Tibial artery (tissue), 4 donors: ENCODE measurements around the gene UBE2R2.
"Not testable (repeated sequence)": the region's sequence is repeated elsewhere in the genome, so short reads cannot be mapped to it uniquely, and the experiment has no call there.

ENCODE experiments used
- DNase-seq, 2 donors: peaks; one replicate each; pipeline ENCODE4 v3.0.0-alpha.2; 2019
- H3K27ac ChIP-seq, 2 donors: fragments of 200-600 bp; sonication (generic) in 1 of 2; 1 replicate in 1 of 2; 2 replicates in 1 of 2; pipeline ENCODE4 v1.5.1; 2018 to 2019; ENCODE audit warnings: mild to moderate bottlenecking in 1 of 2
- H3K27me3 ChIP-seq, 2 donors: fragments of 200-600 bp; sonication (generic) in 1 of 2; one replicate each; pipeline versions ENCODE4 v1.5.1 to v1.6.0; 2016 to 2019
- H3K36me3 ChIP-seq, 3 donors: fragments of 200-600 bp; sonication (generic) in 2 of 3; one replicate each; pipeline ENCODE4 v1.5.1; 2016 to 2019; ENCODE audit warnings: mild to moderate bottlenecking in 2 of 3
- H3K4me1 ChIP-seq, 4 donors: fragments of 200-600 bp; sonication (generic) in 2 of 4; 1 replicate in 3 of 4; 2 replicates in 1 of 4; pipeline ENCODE4 v1.5.1; 2016 to 2019
- H3K4me3 ChIP-seq, 2 donors: fragments of 200-600 bp; sonication (generic) in 1 of 2; 1 replicate in 1 of 2; 2 replicates in 1 of 2; pipeline ENCODE4 v1.5.1; 2018 to 2019; ENCODE audit warnings: mild to moderate bottlenecking in 2 of 2
- H3K9me3 ChIP-seq, 3 donors: fragments of 200-600 bp; sonication (generic) in 1 of 3; one replicate each; pipeline ENCODE4 v1.5.1; 2016 to 2019
- CTCF ChIP-seq, 2 experiments: fragments of 200-600 bp in 1 of 2; fragments of 450-650 bp in 1 of 2; IDR thresholded peaks; one replicate each; pipeline ENCODE4 v1.5.1; 2017 to 2019; ENCODE audit warnings: antibody characterized with exemption in 2 of 2, mild to moderate bottlenecking in 1 of 2, moderate library complexity in 1 of 2
- intact Hi-C: fragments of 100-400 bp; cut with DNase I; formaldehyde crosslinking; loops from one replicate; pipeline ENCODE4 v1.15.0; 2023; ENCODE audit warnings: low total_unique reads

UBE2R2 gene

GRCh38 chr9:33818847-33819500 lies 2.0 kb downstream of the UBE2R2 start:
- H3K36me3 ChIP-seq, result no peaks in the 10 kb centered on the region
- H3K27me3 ChIP-seq, result no peaks in the 10 kb centered on the region
- TF ChIP-seq CTCF (IDR thresholded peaks at IDR 0.05), result no peak
- H3K27ac ChIP-seq, result peak overlapping the region; percentile 93 to 98
- intact Hi-C loops, result loop anchor here (5.0 kb wide), 1 partner anchor 228 kb away; the partner anchor contains the start of gene UBAP2
- H3K4me1 ChIP-seq, result peaks cover 0 to 69% (median 24%) of the 10 kb centered on the region in 4 donors
- no peak for DNase-seq
- H3K9me3 ChIP-seq, result no peaks in the 10 kb centered on the region
- peak overlapping the region; percentile 73 to 89 for H3K4me3 ChIP-seq

- H3K36me3 ChIP-seq, result no peaks in the 10 kb centered on the region
- H3K4me1 ChIP-seq, result peaks cover 0 to 71% (median 21%) of the 10 kb centered on the region in 4 donors
- no peak for TF ChIP-seq CTCF (IDR thresholded peaks at IDR 0.05)
- no peak for DNase-seq
- peak overlapping the region; percentile 93 to 98 for H3K27ac ChIP-seq
- no peaks in the 10 kb centered on the region for H3K27me3 ChIP-seq
- intact Hi-C loops, result no loop called here
- H3K9me3 ChIP-seq, result no peaks in the 10 kb centered on the region
- H3K4me3 ChIP-seq, result peak overlapping the region in 1 of 2 donors; percentile 73
Observed at GRCh38 chr9:33820231-33820745, 3.3 kb downstream of the UBE2R2 start.

GRCh38 chr9:33823801-33824200 lies 6.8 kb downstream of the UBE2R2 start:
- no peak for DNase-seq
- intact Hi-C loops, result no loop called here
- no peaks in the 10 kb centered on the region for H3K27me3 ChIP-seq
- no peak for TF ChIP-seq CTCF (IDR thresholded peaks at IDR 0.05)
- H3K4me3 ChIP-seq, result no peak overlapping the region
- H3K27ac ChIP-seq, result no peak overlapping the region
- peaks cover 0 to 58% (median 16%) of the 10 kb centered on the region in 4 donors for H3K4me1 ChIP-seq
- no peaks in the 10 kb centered on the region for H3K36me3 ChIP-seq
- H3K9me3 ChIP-seq, result no peaks in the 10 kb centered on the region

GRCh38 chr9:33827285-33827684 lies 10.3 kb downstream of the UBE2R2 start:
- intact Hi-C loops, H3K36me3 ChIP-seq, H3K27ac ChIP-seq, H3K9me3 ChIP-seq, H3K4me3 ChIP-seq, DNase-seq, H3K27me3 ChIP-seq: not testable (repeated sequence)
- peaks cover 0 to 29% (median 0%) of the 10 kb centered on the region in 4 donors for H3K4me1 ChIP-seq

GRCh38 chr9:33829641-33830230 lies 12.8 kb downstream of the UBE2R2 start:
- intact Hi-C loops, H3K4me3 ChIP-seq, H3K27ac ChIP-seq, H3K36me3 ChIP-seq, DNase-seq, H3K9me3 ChIP-seq, H3K27me3 ChIP-seq: not testable (repeated sequence)
- H3K4me1 ChIP-seq, result peaks cover 0 to 12% (median 0%) of the 10 kb centered on the region in 4 donors

- Histone ChIP-seq H3K4me3 (no peak overlapping the region), H3K36me3 (no peaks in the 10 kb centered on the region), H3K27ac (peak overlapping the region; percentile 31 to 38), H3K27me3 (no peaks in the 10 kb centered on the region), H3K9me3 (no peaks in the 10 kb centered on the region), H3K4me1 (peaks cover 0 to 55% (median 12%) of the 10 kb centered on the region in 4 donors)
- intact Hi-C loops, result no loop called here
- no peak for DNase-seq
- TF ChIP-seq CTCF (IDR thresholded peaks at IDR 0.05), result no peak
Observed at GRCh38 chr9:33835625-33836260, 18.8 kb downstream of the UBE2R2 start.

- H3K27me3 ChIP-seq, intact Hi-C loops, H3K4me3 ChIP-seq, H3K36me3 ChIP-seq, H3K9me3 ChIP-seq: not testable (repeated sequence)
- Histone ChIP-seq H3K4me1 (peaks cover 0 to 61% (median 12%) of the 10 kb centered on the region in 4 donors), H3K27ac (peak overlapping the region; percentile 31 to 38)
- peak in 1 of 2 donors; percentile 40 for DNase-seq
Observed at GRCh38 chr9:33836261-33836660, 19.3 kb downstream of the UBE2R2 start.
